Measurements from ENCODE around the gene ZMYND8.

The ZMYND8 gene

GRCh38 chr20:47392721-47393073 is 36.2 kb upstream of the ZMYND8 start:
- no peaks in the 10 kb centered on the region for H3F3A ChIP-seq (ENCODE audit: insufficient read depth, low read length)
- H2AFZ ChIP-seq (ENCODE audit: low read length): peak overlapping the region; percentile 72
- no peak for DNase-seq
- no peak overlapping the region for H3K4me2 ChIP-seq (ENCODE audit: low read depth, low read length)
- H4K20me1 ChIP-seq (ENCODE audit: insufficient read depth, low read length): no peaks in the 10 kb centered on the region
- H3K9me2 ChIP-seq (replicated peaks; ENCODE audit: insufficient read depth, low read length): no peaks in the 10 kb centered on the region
- no peak overlapping the region for H3K9ac ChIP-seq (ENCODE audit: low read length)
- TF ChIP-seq EZH2 (optimal IDR thresholded peaks at IDR 0.05; ENCODE audit: low read depth, low read length) (no peak), EZH2phosphoT487 (IDR thresholded peaks at IDR 0.05; ENCODE audit: low read length) (no peak), CTCF (IDR thresholded peaks at IDR 0.05; ENCODE audit: low read length) (no peak)
- no peaks in the 10 kb centered on the region for H3K79me2 ChIP-seq (ENCODE audit: low read length)
- no peaks in the 10 kb centered on the region for H3K27me3 ChIP-seq (replicated peaks; ENCODE audit: insufficient read depth, low read length)
- H3K4me1 ChIP-seq (ENCODE audit: low read length): peaks cover 10% of the 10 kb centered on the region
- no peak overlapping the region for H3K4me3 ChIP-seq (ENCODE audit: low read length)
- no peaks in the 10 kb centered on the region for H3K9me3 ChIP-seq (replicated peaks; ENCODE audit: insufficient read depth, low read length)
- H3K36me3 ChIP-seq (replicated peaks; ENCODE audit: insufficient read depth, low read length): no peaks in the 10 kb centered on the region
- no peak overlapping the region for H3K27ac ChIP-seq (ENCODE audit: low read length)

GRCh38 chr20:47392015-47392720 is 35.7 kb upstream of the ZMYND8 start:
- Histone ChIP-seq H3K27ac (ENCODE audit: low read length) (no peak overlapping the region), H3K9me2 (replicated peaks; ENCODE audit: insufficient read depth, low read length) (no peaks in the 10 kb centered on the region), H3K9me3 (replicated peaks; ENCODE audit: insufficient read depth, low read length) (no peaks in the 10 kb centered on the region), H4K20me1 (ENCODE audit: insufficient read depth, low read length) (no peaks in the 10 kb centered on the region), H3K9ac (ENCODE audit: low read length) (no peak overlapping the region), H3K4me1 (ENCODE audit: low read length) (peaks cover 10% of the 10 kb centered on the region), H3K27me3 (replicated peaks; ENCODE audit: insufficient read depth, low read length) (no peaks in the 10 kb centered on the region), H3F3A (ENCODE audit: insufficient read depth, low read length) (no peaks in the 10 kb centered on the region), H3K4me3 (ENCODE audit: low read length) (0 out of 2 replicates have a peak overlapping the region, but pooled peaks have one; percentile 22), H3K79me2 (ENCODE audit: low read length) (no peaks in the 10 kb centered on the region), H3K36me3 (replicated peaks; ENCODE audit: insufficient read depth, low read length) (no peaks in the 10 kb centered on the region), H2AFZ (ENCODE audit: low read length) (peak overlapping the region; percentile 72), H3K4me2 (ENCODE audit: low read depth, low read length) (peak overlapping the region; percentile 34; the same call in 1 of the 2 replicates)
- TF ChIP-seq EZH2 (optimal IDR thresholded peaks at IDR 0.05; ENCODE audit: low read depth, low read length): no peak
- no peak for TF ChIP-seq EZH2phosphoT487 (IDR thresholded peaks at IDR 0.05; ENCODE audit: low read length)
- peak; percentile 36 for DNase-seq

GRCh38 chr20:47391276-47392010 is 34.9 kb upstream of the ZMYND8 start:
- no peak overlapping the region for H3K4me3 ChIP-seq (ENCODE audit: low read length)
- H3K36me3 ChIP-seq (replicated peaks; ENCODE audit: insufficient read depth, low read length): no peaks in the 10 kb centered on the region
- DNase-seq: no peak
- H3K79me2 ChIP-seq (ENCODE audit: low read length): no peaks in the 10 kb centered on the region
- peaks cover 10% of the 10 kb centered on the region for H3K4me1 ChIP-seq (ENCODE audit: low read length)
- H3K9ac ChIP-seq (ENCODE audit: low read length): no peak overlapping the region
- H3K9me3 ChIP-seq (replicated peaks; ENCODE audit: insufficient read depth, low read length): no peaks in the 10 kb centered on the region
- no peaks in the 10 kb centered on the region for H3K27me3 ChIP-seq (replicated peaks; ENCODE audit: insufficient read depth, low read length)
- H4K20me1 ChIP-seq (ENCODE audit: insufficient read depth, low read length): no peaks in the 10 kb centered on the region
- no peaks in the 10 kb centered on the region for H3K9me2 ChIP-seq (replicated peaks; ENCODE audit: insufficient read depth, low read length)
- peak overlapping the region; percentile 72 for H2AFZ ChIP-seq (ENCODE audit: low read length)
- H3K4me2 ChIP-seq (ENCODE audit: low read depth, low read length): peak overlapping the region; percentile 34; the same call in 1 of the 2 replicates
- no peak overlapping the region for H3K27ac ChIP-seq (ENCODE audit: low read length)
- TF ChIP-seq CTCF (IDR thresholded peaks at IDR 0.05; ENCODE audit: low read length): no peak
- no peak for TF ChIP-seq EZH2 (optimal IDR thresholded peaks at IDR 0.05; ENCODE audit: low read depth, low read length)
- no peak for TF ChIP-seq EZH2phosphoT487 (IDR thresholded peaks at IDR 0.05; ENCODE audit: low read length)
- no peaks in the 10 kb centered on the region for H3F3A ChIP-seq (ENCODE audit: insufficient read depth, low read length)
